ENCODE data around the gene RNF121.

Gene RNF121

GRCh38 chr11:72030472-72031045 lies 101.7 kb downstream of the RNF121 start:
- no peak for DNase-seq (ENCODE audit: low read depth in 2 of 3, low spot score in 1 of 3)

- DNase-seq (ENCODE audit: low read depth in 2 of 3, low spot score in 1 of 3), result no peak
Observed at GRCh38 chr11:72036687-72037086, 107.8 kb downstream of the RNF121 start.

DNA sequence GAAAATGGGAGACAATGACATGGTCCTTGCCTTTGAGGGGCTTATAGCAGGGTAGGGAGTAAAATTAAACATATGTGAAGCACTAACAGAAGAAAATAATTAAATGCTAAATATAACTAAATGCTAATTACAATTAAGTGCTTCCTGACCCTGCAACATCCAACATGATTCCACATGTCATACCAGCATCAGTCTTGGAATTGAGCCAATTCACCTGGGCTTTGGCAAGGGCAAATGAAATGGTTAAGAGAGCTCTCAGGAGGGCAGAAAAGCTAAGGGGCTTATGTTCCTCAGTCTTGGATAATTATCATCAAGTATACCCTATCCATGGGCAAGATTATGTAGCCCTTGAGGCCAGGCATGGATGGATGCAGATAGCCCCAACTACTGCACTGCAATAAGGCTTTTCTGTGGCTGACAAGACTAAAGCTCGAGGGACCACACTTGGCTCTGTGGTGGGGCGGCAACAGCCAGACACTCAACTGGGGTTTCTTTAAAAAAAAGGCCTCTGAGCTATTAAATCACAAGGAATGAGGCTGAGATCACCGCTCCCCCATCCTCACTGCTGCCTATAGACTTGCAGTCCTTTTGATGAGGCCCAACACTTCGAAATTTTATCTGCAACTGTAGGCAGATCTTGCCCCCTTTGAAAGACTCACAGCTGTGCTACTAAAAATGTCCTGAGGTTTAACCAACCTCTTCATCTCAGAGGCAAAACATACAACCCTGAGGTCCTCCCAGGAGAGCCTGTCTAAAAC lies 108.9 kb downstream of the RNF121 start:
- no peak for DNase-seq (ENCODE audit: low read depth in 2 of 3, low spot score in 1 of 3)

GRCh38 chr11:72038491-72038890 lies 109.6 kb downstream of the RNF121 start:
- DNase-seq (ENCODE audit: low read depth in 2 of 3, low spot score in 1 of 3), result no peak

GRCh38 chr11:72039031-72039855 lies 110.4 kb downstream of the RNF121 start:
- no peak for DNase-seq (ENCODE audit: low read depth in 2 of 3, low spot score in 1 of 3)

DNA sequence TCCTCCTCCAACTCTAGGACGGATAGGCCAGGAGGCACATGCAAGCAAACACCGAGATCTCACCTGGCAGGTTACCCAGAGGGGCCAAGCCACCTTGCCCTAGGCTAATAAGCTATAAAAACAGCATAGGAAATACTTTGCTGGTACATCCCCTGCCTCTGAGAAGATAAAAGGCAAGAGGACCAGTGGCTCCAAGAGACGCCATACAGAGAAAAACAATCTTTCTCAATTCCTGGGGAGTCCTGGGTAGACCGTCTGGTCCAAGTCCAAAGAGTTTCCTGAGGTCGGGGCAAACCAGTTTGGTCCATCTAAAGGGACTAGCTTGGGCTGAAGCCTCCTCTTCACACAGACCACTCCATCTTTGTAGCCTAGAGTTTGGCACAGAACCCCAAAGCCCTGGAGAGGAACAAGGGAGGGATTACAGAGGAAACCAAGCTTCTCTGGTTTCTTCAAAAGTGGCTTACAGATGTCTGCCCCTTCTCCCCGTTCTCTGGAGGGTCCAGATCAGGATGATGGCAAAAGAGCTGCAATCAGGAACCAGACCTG lies 111.1 kb downstream of the RNF121 start:
- DNase-seq (ENCODE audit: low read depth in 2 of 3, low spot score in 1 of 3), result peak in 1 of 3 donors; percentile 15

DNA sequence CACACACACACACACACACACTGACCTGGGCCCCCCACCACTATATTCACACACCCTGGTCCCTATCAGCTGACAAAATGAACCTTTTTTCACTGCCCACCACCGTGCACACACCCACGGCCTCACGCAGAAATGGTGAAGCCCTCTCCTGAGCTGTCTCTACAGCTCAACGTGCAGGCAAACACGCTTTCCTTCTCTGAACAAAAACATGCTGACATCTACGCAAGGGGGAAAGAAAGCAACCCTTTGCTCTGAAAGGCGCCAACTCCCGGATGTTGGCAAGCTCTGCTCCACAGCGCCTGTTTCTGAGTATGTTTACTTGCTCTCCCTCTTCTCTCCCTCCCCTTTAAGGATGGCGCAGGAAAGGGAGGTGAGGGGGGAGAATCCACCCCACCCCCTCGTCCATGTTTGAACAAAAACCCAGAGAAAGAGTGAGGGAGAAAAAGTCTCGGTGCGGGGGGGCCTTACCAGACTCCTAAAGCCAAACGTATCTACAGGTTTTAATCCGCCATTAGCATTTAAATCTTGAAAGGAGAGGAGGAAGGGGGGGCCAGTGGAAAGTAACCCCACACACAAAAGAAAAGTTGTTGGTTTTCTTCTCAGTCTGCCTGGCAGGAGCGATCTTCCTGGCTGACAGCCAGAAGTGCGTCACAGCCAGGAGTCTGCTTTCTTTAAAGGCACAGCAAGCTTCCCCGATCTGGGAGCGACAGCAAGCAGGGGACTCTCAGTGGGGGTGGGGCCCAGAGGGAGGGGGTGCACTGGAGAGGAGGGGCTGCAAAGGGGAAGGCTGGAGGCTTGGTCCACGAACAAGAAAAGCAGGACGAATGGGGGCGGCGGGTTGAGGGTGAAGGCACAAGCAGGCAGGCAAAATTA lies 111.9 kb downstream of the RNF121 start:
- DNase-seq (ENCODE audit: low read depth in 2 of 3, low spot score in 1 of 3), result peak; percentile 44 to 70 (median 56)

DNA sequence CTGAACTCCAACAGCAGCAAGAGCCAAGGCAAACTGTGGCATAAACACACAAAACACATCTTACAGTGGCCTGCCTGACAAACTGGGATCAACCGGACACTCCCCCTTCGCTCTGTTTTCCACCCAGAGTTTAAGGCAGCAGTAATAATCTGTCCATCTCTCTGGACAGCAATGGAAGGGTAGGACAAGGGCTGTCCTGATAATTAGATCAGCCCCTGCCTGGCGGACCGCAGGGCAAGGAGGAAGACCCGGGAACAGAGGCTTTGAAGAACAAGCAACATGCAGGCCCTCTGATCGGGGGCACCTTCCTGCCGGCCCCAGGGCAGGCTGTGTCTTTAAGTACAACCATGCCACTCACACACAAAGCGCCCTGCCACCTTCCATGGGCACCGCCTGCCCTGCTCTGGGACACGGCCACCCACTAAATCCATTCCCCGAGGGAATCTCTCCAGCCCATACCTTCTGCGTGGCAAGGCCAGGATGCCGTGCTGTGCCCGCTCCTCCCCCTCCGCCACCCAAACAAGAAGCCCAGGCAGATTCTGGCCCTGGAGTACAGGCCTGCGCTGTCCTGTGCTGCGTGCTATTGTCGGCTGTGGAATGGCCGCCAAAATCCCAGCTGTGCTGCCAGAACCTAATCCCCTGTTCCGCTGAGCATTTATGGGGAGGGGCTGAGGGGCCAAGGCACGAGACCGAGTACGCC lies 112.7 kb downstream of the RNF121 start:
- peak in 2 of 3 donors; percentile 11 to 32 for DNase-seq (ENCODE audit: low read depth in 2 of 3, low spot score in 1 of 3)

DNA sequence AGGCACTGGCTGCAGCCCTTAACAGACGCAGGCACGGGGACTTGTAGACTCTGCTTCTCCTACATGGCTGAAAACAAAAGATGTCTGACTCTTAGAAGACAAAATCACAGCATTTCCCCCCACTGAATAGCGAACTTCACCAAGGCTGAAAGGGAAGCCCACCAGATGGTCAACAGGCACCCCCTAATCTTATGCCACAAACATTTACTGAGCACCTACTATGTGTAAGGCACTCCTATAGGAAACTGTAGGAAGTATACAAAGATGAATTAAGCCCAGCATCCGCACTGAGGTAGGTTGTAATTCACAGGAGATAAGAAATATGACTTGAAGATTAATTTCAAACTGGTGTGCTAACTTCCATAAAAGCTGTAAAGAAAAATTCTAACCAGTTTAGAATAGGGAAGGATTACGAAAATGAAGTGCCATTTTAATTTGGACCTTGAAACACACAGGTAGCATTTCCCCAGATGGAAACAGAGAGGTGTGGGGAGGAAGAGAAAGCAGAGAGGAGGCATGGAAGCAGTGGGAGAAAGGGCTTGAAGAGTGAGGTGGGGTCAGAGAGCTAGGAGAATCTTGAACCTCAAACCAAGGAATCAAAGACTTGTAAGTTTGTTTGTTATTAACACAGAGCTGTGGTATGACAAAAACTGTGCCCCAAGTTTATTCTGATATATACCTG lies 113.4 kb downstream of the RNF121 start:
- no peak for DNase-seq (ENCODE audit: low read depth in 2 of 3, low spot score in 1 of 3)

GRCh38 chr11:72045849-72046248 lies 117.0 kb downstream of the RNF121 start:
- no peak for DNase-seq (ENCODE audit: low read depth in 2 of 3, low spot score in 1 of 3)

All from stimulated activated CD4-positive, alpha-beta T cell treated with anti-CD3 and anti-CD28 coated beads, Interleukin-12 subunit alpha, Interleukin-12 subunit beta, amount 100 ng/mL, for 48 hours (primary cell).